ENCODE results near the gene PRUNE1.
A peak's percentile ranks its signal among the peaks of the same experiment; 100 is the strongest.

The PRUNE1 gene, protein sequence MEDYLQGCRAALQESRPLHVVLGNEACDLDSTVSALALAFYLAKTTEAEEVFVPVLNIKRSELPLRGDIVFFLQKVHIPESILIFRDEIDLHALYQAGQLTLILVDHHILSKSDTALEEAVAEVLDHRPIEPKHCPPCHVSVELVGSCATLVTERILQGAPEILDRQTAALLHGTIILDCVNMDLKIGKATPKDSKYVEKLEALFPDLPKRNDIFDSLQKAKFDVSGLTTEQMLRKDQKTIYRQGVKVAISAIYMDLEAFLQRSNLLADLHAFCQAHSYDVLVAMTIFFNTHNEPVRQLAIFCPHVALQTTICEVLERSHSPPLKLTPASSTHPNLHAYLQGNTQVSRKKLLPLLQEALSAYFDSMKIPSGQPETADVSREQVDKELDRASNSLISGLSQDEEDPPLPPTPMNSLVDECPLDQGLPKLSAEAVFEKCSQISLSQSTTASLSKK

DNA sequence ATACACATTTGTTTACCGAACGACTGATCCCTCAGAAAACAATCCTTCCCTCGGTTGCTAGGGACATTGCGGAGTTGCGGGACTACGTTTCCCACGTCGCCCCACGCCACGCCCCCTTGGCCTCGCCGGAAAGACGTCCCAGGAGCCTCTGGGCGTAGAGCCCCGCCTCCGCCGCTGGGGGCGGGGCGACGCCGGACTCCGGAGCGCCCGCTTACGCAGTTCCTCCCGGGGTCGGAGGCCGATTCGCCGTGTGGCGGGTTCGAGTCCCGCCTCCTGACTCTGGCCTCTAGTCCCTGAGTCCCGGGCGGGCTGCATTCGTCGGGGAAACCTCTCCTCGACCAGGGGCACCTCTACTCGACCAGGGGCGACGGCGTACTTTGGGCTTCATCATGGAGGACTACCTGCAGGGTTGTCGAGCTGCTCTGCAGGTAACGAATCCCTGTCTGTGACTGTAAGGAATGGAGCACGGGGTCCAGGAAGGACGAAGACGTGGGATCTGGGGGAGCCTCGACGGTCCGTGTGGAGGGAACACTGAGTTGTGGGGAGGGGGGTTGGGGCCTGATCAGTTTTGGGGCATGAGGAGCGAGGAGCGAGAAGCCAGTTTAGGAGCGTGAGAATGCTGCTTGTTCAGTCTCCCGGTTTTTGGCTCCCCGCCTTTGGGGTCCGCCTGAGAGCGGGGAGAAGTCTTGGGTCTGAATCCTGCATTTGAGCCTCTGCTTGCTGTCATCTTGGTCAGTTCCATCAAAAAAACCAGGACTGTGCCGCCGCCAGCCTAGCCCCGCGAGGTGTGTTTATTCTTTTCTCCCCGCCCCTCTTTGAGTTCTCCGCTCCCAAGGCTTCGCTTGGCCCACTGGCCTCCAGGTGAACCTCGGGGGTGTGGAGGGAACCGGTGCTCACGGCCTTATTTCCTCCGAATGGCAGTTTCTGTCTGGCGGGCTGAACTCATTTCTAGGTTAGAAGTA lies at the start of gene PRUNE1:
PRUNE1 (plus strand) TSS at position 206 of the 962 bp plus-strand sequence; CDS start at position 390, 184 bp downstream.
- peak; percentile 83 for DNase-seq

DNA sequence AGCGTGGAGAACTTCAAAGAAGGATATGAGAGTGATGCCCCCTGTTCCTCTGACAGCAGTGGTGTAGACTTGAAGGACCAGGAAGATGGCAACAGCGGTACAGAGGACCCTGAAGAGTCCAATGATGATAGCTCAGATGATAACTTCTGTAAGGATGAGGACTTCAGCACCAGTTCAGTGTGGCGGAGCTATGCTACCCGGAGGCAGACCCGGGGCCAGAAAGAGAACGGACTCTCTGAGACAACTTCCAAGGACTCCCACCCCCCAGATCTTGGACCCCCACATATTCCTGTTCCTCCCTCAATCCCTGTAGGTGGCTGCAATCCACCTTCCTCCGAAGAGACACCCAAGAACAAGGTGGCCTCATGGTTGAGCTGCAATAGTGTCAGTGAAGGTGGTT lies 47.6 kb upstream of the PRUNE1 start:
- no peak for DNase-seq

DNA sequence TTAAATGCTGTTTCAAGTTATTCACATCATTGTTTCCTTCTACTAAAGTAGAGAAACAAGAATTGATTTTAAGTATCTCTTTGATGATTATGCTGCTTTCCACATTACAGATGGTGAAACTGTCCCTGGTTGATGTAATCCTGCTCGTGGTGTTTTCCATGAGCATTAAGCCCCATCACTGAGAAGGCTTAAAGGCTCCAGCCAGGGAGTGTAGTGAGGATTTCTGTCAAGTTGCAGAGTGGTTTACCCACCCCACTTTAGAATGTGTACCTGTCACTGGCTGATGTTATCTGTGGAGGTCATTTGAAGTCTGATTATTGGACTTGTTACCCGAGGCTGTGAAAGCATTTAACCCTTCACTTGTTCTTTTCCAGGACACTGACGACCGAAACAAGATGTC lies 46.5 kb upstream of the PRUNE1 start:
- no peak for DNase-seq

DNA sequence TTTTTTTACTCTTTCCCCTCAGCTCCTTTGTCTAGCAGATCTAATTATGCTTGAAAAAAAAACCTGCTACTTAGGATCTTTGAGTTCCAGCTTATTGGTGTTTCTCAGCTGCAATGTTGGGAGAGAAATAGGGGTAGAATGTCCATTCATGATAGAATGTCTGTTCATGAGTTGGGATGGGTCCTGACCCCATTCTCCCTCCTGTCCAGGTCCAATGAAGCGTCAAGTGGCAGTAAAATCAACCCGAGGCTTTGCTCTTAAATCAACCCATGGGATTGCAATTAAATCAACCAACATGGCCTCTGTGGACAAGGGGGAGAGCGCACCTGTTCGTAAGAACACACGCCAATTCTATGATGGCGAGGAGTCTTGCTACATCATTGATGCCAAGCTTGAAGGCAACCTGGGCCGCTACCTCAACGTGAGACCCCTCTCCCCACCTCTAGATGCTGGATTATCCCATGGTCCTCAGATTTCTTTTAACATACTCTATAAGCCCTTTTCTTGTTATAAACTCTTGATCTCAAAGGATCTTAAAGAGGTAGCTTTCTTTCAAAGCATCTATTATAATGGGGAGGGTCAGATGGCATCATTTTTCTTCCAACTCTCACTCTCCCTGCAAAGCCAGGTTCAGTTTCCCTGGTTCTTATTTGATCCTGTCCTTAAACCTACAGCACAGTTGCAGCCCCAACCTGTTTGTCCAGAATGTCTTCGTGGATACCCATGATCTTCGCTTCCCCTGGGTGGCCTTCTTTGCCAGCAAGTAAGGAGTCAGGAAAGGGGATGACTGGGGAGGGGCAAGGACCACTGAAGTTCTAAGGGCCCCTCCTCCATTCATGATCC lies 44.7 kb upstream of the PRUNE1 start:
- no peak for DNase-seq

DNA sequence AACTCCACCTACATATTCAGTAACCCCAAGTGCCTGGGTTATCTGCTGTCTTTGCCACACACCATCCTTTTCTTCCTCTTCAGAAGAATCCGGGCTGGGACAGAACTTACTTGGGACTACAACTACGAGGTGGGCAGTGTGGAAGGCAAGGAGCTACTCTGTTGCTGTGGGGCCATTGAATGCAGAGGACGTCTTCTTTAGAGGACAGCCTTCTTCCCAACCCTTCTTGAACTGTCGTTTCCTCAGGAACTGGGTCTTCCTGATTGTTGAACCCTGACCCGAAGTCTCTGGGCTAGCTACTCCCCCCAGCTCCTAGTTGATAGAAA lies 44.1 kb upstream of the PRUNE1 start:
- no peak for DNase-seq

DNA sequence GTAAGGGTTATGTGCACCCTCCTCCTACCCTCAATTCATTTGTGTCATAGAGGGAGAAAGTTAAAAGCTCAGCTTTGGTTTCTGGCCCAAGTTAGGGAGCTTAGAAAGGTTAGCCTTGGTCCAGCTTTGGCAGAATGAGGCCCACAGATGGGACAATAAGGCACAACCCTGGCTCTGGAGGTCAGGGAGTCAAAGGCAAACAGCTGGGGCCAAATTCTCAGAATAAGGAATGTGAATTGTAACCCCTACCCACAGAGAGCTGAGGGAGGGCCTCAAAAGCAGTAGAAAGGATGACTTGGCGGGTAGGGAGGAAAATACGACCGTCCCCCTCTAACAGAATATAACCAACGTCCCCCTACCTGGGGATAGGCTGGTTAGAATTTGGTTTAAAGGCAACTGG lies 42.6 kb upstream of the PRUNE1 start:
- DNase-seq, result no peak

DNA sequence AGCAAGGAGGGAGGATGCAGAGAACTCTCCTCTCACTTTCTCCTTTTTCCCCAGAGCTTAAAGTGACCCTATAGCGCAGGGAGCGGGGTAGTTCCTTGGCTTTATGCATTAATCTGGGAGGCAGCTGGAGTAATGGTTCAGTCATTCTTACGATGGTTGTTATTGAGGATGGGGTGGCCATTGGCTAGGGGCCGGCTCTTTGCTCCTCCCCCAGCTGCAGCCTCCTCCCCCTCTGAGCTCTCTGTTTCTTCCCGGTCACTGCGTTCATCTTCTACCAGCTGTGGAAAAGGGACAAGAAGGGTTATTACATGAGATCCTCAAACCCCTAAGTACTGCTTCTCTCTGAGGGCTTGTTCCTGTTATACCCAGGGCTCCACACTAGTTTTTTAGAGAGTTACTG lies 42.2 kb upstream of the PRUNE1 start:
- DNase-seq, result no peak

DNA sequence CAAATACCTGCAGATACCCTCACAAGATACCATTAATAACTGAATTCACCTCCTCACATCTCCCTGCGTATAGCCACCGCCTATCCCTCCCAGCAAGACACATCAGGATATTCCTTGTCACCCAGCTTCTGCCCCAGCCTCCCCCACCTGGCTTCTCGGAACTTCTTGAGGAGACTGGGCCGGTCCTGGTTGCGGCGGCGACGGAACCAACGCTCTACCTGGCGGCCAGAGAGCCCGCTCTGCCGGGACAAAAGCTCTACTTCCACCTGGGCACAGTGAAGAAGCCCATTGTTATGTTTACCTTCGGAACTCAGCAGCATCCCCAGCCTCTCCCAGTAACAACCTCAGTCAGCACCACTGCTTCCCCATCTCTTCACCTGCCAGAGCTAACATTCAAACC lies 40.3 kb upstream of the PRUNE1 start:
- DNase-seq, result no peak

DNA sequence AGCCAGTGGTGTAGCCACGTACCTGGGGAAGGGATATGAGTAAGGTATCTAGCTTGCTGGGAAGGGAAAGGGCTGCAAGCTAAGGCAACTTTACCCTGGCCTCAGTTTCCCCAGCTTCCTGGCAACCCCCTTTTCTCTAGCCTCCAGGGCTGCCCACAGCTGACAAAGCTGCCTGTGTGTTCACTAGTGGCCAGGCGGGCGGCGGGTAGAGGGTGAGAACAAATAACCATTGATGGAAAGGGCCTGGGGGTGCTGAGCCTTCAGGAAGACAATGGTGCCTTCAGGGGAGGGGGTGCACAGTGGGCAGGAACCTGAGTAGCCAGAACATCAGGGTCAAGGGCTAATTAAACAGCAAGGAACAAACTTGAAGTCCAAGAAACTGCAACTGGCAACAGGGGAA lies 39.8 kb upstream of the PRUNE1 start:
- no peak for DNase-seq

DNA sequence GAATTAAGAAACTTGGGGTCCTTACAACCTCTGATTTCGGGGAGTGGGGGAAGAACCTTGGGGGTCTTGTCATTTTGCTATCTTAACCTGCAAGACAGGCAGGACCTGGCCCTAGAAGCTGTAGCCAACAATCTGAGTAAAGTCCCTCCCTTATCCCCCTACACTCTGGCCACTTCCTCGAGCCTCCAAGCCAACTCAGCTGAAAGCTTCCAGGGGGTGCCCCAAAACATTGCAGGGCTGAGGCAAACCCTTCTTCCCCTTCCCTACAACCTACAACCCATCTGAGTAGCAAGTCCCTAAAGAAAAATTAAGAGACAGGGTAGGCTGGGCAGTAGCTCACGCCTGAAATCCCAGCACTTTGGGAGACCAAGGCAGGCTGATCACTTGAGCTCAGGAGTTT lies 38.6 kb upstream of the PRUNE1 start:
- DNase-seq, result no peak

DNA sequence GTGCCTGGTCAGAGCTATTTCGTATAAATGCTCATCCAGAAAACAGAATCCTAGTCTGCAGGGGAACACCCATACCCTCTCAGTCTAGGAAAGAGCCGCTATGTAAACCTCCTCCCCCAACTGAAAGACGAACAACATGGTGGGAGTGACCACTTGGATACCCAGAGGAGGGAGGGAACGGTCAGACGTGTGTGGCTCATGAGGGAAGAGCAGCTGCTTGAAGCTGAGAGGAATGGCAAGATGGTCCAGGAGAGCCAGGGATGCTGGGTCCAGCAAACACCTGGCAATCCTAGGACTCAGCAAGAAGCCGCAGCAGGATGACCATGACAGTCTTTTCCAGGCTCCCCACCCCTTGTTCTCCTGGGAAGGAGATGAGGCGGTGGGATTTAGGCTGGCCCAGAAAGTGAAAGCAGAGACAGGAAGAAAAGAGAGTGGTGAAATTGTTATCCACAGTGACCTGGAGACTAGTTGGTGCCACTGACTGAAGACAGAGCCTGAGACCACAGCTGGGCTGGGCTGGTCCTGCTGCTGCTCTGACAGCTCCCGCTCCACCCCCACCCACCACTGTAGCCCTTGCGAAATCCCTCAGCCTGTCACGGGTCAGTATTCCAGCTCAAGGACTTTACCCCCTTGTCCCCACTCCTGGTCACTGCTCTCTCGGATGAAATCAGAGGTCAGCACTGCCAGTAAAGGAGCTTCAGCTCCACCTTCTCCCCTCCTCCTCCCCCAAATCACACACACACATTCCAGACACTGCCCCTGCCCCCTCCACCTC lies 37.3 kb upstream of the PRUNE1 start:
- DNase-seq, result no peak

DNA sequence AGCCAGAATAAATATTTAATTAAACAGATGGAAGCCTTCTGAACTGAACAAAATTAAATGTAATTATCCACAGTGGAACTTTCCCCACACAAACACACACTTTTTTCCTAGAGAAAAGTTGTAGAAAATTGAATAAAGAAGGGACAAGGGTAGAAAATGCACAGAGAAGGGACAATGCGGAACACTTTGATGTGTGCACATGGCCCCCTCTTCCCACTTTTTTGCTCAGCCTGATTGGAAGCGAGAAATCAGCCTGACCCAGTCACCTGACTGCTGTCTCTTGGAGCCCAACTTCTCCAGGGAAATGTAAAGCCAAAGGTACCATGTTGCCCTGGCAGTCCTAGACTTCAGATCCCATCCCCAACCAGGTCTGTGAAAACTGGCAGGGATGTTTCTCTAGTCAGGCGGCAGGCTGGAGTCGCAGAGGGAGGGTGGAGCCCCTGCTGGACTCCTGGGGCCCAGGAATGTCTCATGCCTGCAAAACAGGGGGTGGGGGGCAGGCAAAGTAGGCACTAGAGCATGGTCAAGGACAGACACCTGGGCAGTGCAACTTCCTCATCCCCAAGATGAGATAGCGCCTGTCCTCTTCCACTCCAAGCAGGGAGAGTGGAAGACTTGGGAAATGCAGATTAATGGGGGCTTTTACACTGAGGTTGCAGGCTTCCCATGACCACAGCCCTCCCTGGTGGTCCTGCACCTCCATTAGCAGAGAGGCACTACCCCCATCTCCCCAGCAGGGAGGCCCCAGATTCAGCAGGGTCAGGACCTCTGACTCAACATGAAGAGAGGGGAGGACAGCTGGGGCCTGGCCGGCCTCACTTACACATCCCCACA lies 36.4 kb upstream of the PRUNE1 start:
- no peak for DNase-seq

DNA sequence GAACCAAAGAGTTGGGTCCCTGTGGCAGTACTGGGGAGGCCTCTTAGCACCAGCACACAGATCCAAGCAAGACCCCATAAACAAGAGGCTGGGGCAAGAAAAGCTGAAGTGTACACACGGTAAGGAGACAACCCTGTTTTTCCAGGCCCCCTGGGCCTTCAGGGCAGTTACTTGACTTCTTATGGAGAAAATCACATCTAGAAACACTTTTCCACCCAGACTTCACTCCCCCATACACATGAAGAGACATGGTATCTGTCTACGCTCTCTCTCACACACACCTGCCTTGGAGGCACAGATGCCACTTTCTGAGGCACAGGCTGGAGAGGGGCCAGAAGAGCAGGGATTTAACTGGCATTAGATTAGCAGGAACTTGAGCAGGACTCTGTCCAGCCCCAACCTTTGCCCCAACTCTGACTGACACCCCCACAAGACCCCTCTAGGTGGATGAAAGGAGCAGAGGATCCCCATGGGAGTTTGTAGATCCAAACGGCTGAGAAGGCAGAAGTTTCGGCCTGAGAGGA lies 35.8 kb upstream of the PRUNE1 start:
- DNase-seq, result no peak

DNA sequence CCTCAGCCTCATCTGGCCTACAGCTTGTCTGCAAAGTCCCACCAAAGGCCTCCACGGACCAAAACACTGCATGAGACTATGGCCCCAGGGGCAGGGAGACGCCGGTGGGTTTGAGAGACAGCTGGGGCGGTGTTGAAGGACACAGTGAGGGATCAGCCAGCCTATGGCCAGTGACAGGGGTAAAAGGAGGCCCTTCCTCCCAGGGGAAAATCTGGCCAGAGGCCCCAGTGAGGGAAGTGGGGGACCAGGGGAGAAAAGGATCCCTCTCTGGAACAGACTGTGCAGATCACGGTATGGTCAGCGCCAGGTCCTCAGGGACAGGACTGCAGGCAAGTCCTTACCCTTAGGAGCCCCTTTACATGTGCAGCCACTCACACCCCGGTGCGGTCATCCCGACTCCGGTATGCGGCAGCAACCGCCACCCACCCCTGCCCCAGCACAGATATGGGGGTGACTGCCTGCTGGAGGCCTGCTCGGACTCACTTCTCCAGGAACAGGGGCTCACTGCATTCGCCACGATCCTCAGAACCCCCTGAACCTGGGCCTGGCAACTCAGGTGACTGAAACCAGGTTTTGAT lies 34.9 kb upstream of the PRUNE1 start:
- DNase-seq, result no peak

DNA sequence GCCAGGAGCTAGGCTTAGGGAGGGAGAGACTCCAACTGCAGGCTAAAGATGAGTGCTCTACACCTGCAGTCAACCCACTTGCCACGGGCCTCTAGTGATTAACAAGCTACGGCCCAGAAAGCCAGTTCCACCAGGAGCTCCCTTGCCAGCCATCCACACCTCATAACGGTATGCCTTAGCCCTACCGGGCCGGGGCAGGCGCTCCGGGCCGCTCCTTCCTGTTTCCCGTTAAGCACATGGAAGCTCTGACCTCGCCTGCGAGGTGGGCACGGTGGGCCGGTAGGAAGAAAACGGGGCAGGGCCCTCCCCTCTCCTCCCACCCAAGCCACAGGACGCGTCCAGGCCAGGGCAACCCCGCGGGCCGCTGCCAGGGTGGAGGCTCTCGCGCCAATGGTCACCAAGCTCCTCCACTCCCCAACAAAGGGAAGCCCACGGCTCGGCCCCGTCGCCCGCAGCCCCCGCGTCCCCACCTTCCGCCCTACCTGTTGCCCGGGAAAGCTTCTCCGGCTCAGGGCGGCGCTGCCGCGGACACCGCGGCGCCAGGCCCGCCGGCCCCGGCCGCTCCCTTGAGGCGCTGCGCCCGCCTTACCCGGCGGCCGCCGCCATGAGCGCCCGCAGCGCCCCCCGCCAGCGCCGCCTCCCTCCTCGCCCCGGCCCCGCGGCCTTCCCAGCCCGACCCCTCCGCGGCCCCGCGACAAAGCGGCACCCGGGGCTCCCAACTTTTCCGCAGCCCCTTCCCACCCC lies 34.2 kb upstream of the PRUNE1 start:
- no peak for DNase-seq

DNA sequence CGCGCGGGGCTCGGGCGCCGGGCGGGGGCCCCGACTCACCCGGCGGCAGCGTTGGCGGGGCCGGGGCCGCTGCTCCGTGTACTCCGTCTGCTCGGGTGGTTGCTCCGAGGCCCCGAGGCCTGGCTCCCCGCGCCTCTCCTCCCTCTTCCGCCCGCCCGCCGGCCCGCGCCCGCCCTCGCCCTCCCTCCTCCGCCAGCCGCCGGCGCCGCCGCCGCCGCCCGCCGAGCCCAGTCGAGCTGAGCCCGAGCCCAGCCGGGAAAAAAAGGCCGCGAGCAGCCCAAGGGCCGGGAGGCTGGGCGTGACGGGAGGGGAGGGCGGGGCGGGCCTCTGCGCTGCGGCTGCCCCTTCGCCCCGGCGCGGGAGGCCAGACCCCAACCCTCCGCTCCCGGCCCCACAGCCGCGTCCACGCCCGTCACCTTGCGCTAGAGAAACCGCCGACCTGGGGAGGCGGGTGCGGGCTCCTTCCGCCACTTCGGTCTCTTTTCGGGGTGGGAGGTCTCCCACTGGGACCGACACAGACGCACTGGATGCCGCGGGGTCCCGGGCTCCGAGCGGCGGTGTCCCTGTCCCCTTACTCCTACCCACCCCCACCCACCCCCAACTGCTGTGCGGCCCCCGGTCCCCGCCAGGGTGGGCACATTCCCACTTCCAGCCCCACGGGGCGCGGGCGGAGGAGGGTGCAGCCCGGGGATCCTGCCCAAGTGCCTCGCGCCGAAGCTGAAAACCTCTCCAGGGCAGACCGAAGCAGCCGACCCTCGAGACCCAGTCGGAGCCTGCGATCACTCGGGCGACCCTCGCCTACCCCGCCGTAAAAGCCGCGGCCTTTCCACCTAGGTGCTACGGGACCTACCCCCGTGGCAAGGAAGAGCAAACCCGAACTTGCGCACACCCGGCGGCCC lies 33.4 kb upstream of the PRUNE1 start, which contains the start of gene CERS2:
CERS2 (minus strand) TSS at position 256 of the 899 bp plus-strand sequence. CDS start 5,745 bp downstream, outside the sequence.
- no peak for DNase-seq

DNA sequence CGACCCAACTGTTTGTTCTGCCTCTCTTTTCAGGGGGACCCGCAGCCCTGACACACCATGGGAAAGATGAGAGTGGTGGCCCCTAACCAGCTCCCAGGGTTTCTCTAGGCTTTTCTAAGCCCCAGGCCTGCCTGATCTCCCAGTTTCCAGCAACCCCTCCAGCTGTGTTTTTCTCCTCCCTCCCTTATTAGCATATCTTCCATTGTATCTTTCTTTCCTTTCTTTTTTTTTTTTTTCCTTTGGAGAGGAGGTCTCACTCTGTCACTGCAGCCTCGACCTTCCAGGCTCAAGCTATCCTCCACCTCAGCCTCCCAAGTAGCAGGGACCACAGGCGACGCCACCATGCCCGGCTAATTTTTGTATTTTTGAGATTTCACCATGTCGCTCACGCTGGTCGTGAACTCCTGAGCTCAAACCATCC lies 31.8 kb upstream of the PRUNE1 start:
- DNase-seq, result no peak

DNA sequence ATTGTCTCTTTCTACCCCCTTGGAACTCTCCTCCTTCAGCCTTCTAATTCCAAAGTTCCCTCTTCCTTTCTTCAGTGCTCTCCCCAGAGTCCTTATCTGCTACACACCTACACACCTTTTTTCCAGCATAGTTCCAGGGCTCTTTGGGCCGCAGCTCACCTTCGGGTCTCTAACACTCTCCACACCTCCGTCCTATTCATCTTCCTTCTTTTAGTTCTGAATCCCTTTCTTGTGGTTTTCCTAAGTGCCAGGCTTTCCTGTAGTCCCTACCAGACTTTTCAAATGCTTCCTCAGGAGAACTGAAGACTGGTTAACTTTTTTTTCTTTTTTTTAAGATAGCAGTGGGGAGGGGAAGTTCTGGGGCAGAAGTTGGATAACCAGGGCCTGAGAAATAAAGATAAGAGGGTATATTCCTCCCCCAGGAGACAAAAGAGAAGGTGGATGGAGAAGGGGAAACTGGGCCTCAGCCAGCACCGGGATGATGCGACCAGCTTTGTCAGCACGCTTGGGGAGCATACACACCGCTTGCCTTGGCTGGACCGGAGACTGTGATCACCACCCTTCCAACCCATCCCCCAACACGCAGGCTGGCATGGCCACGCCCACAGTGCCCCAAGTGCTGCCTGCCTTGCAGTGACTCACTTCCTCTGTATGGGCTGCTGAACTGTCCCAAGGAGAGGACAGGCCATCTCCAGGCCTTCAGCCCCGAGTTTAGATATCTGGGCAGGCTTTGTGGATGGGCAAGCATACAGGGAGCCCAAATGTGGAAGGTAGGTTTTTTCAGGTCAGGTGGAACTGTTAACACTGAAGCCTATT lies 31.2 kb upstream of the PRUNE1 start:
- DNase-seq, result no peak

Measured in NCI-H187 treated with DMSO at 0.1 percent for 48 hours (cell line).